Measurements from ENCODE around the gene TBC1D2B. TPM values are rescaled to one million over a fixed set of nuclear protein-coding genes. Genes with fewer than 3 reads are reported as not detected.

The TBC1D2B gene
- total RNA-seq, 3 donors from 2014 or later: 54.8 to 65.6 (median 57.0) TPM

DNA sequence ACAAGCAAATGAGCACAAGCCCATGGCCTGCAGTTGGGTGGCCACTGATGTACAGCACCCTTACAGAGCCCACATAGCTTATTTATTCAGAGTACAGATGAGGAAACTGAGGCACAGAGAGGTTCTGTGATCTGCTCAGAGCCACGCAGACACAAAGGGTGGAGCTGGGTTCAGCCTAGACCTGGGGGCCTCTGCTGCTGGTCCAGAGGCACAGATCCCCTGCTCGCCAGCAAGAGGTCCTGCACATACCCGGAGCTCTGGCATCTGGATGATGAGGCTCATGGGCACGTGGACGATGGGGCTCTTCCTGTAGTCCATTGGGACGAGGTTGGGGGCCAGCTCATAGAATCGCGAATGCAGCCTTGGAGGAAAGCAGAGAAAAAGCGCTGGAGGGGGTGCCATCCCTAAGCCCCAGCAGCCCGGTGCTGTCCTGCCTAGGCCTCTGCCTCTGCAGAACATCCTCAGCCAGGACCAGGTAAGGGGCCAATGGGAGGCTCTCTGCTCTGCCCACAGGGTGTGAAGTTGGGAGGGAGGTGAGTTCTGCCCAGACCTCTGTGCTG is 33.5 kb upstream of the TBC1D2B start:
- intact Hi-C loops (cut with DNase I, micrococcal nuclease): loop anchor here in 1 of 2 donors (5.0 kb wide), 2 partner anchors 109 to 131 kb away; no protein-coding TSS in a partner anchor
- no peaks in the 10 kb centered on the region for H3K36me3 ChIP-seq (ENCODE audit: low read depth)

DNA sequence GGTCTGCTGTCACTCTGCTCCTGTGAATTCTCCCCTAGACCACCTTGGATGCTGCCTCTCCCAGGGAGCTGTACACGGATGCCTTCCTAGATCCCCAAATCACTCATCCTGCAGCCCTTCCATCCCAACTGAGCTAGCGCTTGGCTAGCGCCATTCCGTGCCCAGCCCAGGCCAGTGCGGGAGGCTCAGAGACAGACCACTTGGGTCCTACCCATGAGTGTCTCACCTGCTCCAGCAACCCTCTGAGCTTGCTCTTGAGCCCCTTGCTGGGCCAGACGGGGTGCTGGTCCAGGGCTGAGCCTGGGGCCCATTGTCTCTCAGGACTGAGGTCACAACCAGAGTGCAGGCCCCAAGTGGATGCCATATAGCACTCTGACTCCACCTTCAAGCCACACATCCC is 32.6 kb upstream of the TBC1D2B start:
- peaks cover 12% of the 10 kb centered on the region for H3K4me1 ChIP-seq (ENCODE audit: low read depth)
- H3K9me3 ChIP-seq: no peaks in the 10 kb centered on the region
- H3K36me3 ChIP-seq (ENCODE audit: low read depth): no peaks in the 10 kb centered on the region
- intact Hi-C loops (cut with DNase I, micrococcal nuclease): loop anchor here in 1 of 2 donors (5.0 kb wide), 2 partner anchors 108 to 132 kb away; no protein-coding TSS in a partner anchor
- ATAC-seq (no peak), DNase-seq (no peak)
- no peak overlapping the region for H3K4me3 ChIP-seq
- TF ChIP-seq CTCF (IDR thresholded peaks at IDR 0.05): no peak

More for the DNA sequence above, 33.5 kb upstream of the TBC1D2B start:
- ATAC-seq (no peak), DNase-seq (no peak)
- no peak for TF ChIP-seq CTCF (IDR thresholded peaks at IDR 0.05)
- Histone ChIP-seq H3K4me1 (ENCODE audit: low read depth) (peaks cover 6% of the 10 kb centered on the region), H3K9me3 (no peaks in the 10 kb centered on the region), H3K4me3 (no peak overlapping the region)

DNA sequence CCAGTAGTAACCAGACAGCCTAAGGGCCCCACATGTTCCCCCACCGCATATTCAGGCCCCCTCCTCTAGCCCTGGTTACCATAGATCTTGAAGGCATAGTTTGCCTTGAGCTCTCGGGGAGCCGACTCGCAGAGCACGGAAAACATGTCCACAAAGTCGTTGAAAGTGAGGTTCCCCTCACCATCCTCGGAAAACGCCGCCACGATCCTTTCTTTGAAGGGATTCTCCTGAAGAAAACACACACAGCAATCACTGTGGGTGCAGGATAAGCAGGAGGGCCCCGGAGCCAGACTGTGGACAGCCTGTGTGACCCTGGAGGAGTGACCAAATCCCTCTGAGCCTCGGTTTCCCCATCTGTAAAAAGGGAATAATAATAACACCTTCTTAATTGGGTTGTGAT is 31.6 kb upstream of the TBC1D2B start:
- H3K36me3 ChIP-seq (ENCODE audit: low read depth): no peaks in the 10 kb centered on the region
- ATAC-seq (no peak), DNase-seq (no peak)
- H3K9me3 ChIP-seq: no peaks in the 10 kb centered on the region
- no peak for TF ChIP-seq CTCF (IDR thresholded peaks at IDR 0.05)
- H3K4me3 ChIP-seq: no peak overlapping the region
- H3K4me1 ChIP-seq (ENCODE audit: low read depth): peaks cover 13% of the 10 kb centered on the region
- intact Hi-C loops (cut with DNase I, micrococcal nuclease): loop anchor here (5.0 to 10.0 kb wide), 2 partner anchors 142 to 144 kb away; no protein-coding TSS in a partner anchor

- Histone ChIP-seq H3K9me3 (no peaks in the 10 kb centered on the region), H3K4me1 (ENCODE audit: low read depth) (peaks cover 13% of the 10 kb centered on the region), H3K36me3 (ENCODE audit: low read depth) (no peaks in the 10 kb centered on the region), H3K4me3 (no peak overlapping the region)
- peak; percentile 86 for TF ChIP-seq CTCF (IDR thresholded peaks at IDR 0.05)
- intact Hi-C loops (cut with DNase I, micrococcal nuclease): loop anchor here (5.0 to 10.0 kb wide), 2 partner anchors 141 to 144 kb away; no protein-coding TSS in a partner anchor
- DNase-seq (peak; percentile 88 to 91 (median 91)), ATAC-seq (peak; percentile 86)
Measured at GRCh38 chr15:78108300-78109084, 31.0 kb upstream of the TBC1D2B start.

- no peak overlapping the region for H3K4me3 ChIP-seq
- ATAC-seq (no peak), DNase-seq (no peak)
- TF ChIP-seq CTCF (IDR thresholded peaks at IDR 0.05): no peak
- H3K9me3 ChIP-seq: no peaks in the 10 kb centered on the region
- peaks cover 13% of the 10 kb centered on the region for H3K4me1 ChIP-seq (ENCODE audit: low read depth)
- no peaks in the 10 kb centered on the region for H3K36me3 ChIP-seq (ENCODE audit: low read depth)
- intact Hi-C loops (cut with DNase I, micrococcal nuclease): loop anchor here (5.0 to 10.0 kb wide), 2 partner anchors 140 to 143 kb away; no protein-coding TSS in a partner anchor
Measured at GRCh38 chr15:78107471-78107870, 30.0 kb upstream of the TBC1D2B start.

Measured in mucosa of descending colon (tissue), 3 donors.